SK-N-SH (cell line): ENCODE data around the gene ARHGAP40. TPM values are rescaled to one million over a fixed set of nuclear protein-coding genes. Genes with fewer than 3 reads are reported as not detected.

Experiments
- CTCF ChIA-PET: fragments of 300-600, 350-600 bp; formaldehyde crosslinking; extraction: SDS; loops from one replicate; lab custom pipeline; 2021; lab: Yijun Ruan, JAX
- POLR2A ChIA-PET: fragments of 350-600 bp; sonication (Branson Sonifier 250); formaldehyde crosslinking; extraction: SDS; loops from one replicate; lab custom pipeline; 2020; ENCODE audit warnings: antibody characterized with exemption, inconsistent platforms; lab: Yijun Ruan, JAX
- DNase-seq: peaks from one replicate; pipeline ENCODE4 v3.0.0; 2012
- H2AFZ ChIP-seq: fragments of 200-600 bp; sonication (generic); 2 replicates; pipeline ENCODE4 v1.8.1; 2016; ENCODE audit warnings: antibody characterized with exemption, mild to moderate bottlenecking, low read depth
- H3F3A ChIP-seq: fragments of 200-600 bp; sonication (generic); replicated peaks from 2 replicates; pipeline ENCODE3; 2016; ENCODE audit warnings: antibody characterized with exemption, mild to moderate bottlenecking; ENCODE audit not compliant: insufficient read depth
- H3K27ac ChIP-seq, 2 experiments: fragments of 200-500 bp in 1 of 2; fragments of 200-600 bp in 1 of 2; sonication (Bioruptor generic) in 1 of 2; sonication (generic), shearing (Covaris generic) in 1 of 2; 2 replicates each; pipeline versions ENCODE4 v1.5.1 to v1.6.1; 2014 to 2016; ENCODE audit warnings: low read depth in 2 of 2, inconsistent platforms in 1 of 2, low read length in 1 of 2, mild to moderate bottlenecking in 1 of 2, mixed read lengths in 1 of 2
- H3K27me3 ChIP-seq: fragments of 200-600 bp; sonication (generic), shearing (Covaris generic); 2 replicates; pipeline ENCODE4 v1.6.1; 2016; ENCODE audit warnings: mixed run types; ENCODE audit not compliant: insufficient read depth
- H3K36me3 ChIP-seq, 2 experiments: fragments of 200-500 bp in 1 of 2; fragments of 200-600 bp in 1 of 2; sonication (Bioruptor generic) in 1 of 2; sonication (generic) in 1 of 2; replicated peaks in 1 of 2; 2 replicates each; pipeline versions ENCODE3 to v1.5.1; 2014 to 2016; ENCODE audit warnings: low read length in 1 of 2, mild to moderate bottlenecking in 1 of 2; ENCODE audit not compliant: insufficient read depth in 2 of 2, control insufficient read depth in 1 of 2
- H3K4me1 ChIP-seq, 2 experiments: fragments of 200-500 bp in 1 of 2; fragments of 200-600 bp in 1 of 2; sonication (Bioruptor generic) in 1 of 2; sonication (generic), shearing (Covaris generic) in 1 of 2; 2 replicates each; pipeline versions ENCODE4 v1.5.1 to v1.6.1; 2014 to 2016; ENCODE audit warnings: low read depth in 1 of 2, low read length in 1 of 2, mixed run types in 1 of 2; ENCODE audit not compliant: insufficient read depth in 2 of 2, control insufficient read depth in 1 of 2
- H3K4me2 ChIP-seq: fragments of 200-600 bp; sonication (generic), shearing (Covaris generic); 2 replicates; pipeline ENCODE4 v1.6.1; 2017; ENCODE audit warnings: mixed run types
- H3K4me3 ChIP-seq, 2 experiments: fragments of 200-500 bp in 1 of 2; fragments of 200-600 bp in 1 of 2; sonication (Bioruptor generic) in 1 of 2; sonication (generic), shearing (Covaris generic) in 1 of 2; 2 replicates each; pipeline versions ENCODE4 v1.5.1 to v1.8.1; 2014 to 2016; ENCODE audit warnings: low read depth in 2 of 2, inconsistent platforms in 1 of 2, low read length in 1 of 2, mild to moderate bottlenecking in 1 of 2, mixed read lengths in 1 of 2, moderate library complexity in 1 of 2
- H3K79me2 ChIP-seq: fragments of 200-600 bp; sonication (generic); 2 replicates; pipeline ENCODE4 v1.8.1; 2017; ENCODE audit warnings: mild to moderate bottlenecking; ENCODE audit not compliant: insufficient read depth
- H3K9ac ChIP-seq: fragments of 200-600 bp; sonication (generic); 2 replicates; pipeline ENCODE4 v1.6.1; 2017; ENCODE audit warnings: mixed run types
- H3K9me2 ChIP-seq: fragments of 200-600 bp; sonication (generic); 2 replicates; pipeline ENCODE4 v1.6.1; 2017; ENCODE audit warnings: mixed run types
- H3K9me3 ChIP-seq: fragments of 200-600 bp; sonication (generic); 2 replicates; pipeline ENCODE4 v1.6.1; 2017; ENCODE audit warnings: mixed run types, mild to moderate bottlenecking, moderate library complexity
- H4K20me1 ChIP-seq: fragments of 200-600 bp; sonication (generic); 2 replicates; pipeline ENCODE4 v1.6.1; 2017; ENCODE audit warnings: mild to moderate bottlenecking, mixed run types; ENCODE audit not compliant: insufficient read depth
- ELF1 ChIP-seq: IDR thresholded peaks from 2 replicates; pipeline ENCODE4 v1.4.0; 2012
- EP300 ChIP-seq, 2 experiments: IDR thresholded peaks; 2 replicates each; pipeline versions ENCODE4 v1.4.0 to v1.6.1; 2012; ENCODE audit warnings: borderline replicate concordance in 1 of 2, low read depth in 1 of 2, low read length in 1 of 2
- FOSL2 ChIP-seq: IDR thresholded peaks from 2 replicates; pipeline ENCODE4 v1.4.0; 2012; ENCODE audit warnings: low read depth, mild to moderate bottlenecking, moderate library complexity, borderline replicate concordance
- FOXM1 ChIP-seq: IDR thresholded peaks from 2 replicates; pipeline ENCODE4 v1.4.0; 2012; ENCODE audit warnings: low read depth, mild to moderate bottlenecking
- GATA2 ChIP-seq: sonication (generic); formaldehyde crosslinking; IDR thresholded peaks from 2 replicates; pipeline ENCODE4 v1.5.0; 2020; ENCODE audit warnings: mild to moderate bottlenecking, missing genetic modification reagents
- JUND ChIP-seq: IDR thresholded peaks from 2 replicates; pipeline ENCODE4 v1.4.0; 2012
- RAD21 ChIP-seq: IDR thresholded peaks from 2 replicates; pipeline ENCODE4 v1.6.1; 2012; ENCODE audit warnings: mild to moderate bottlenecking, low read length
- RCOR1 ChIP-seq: fragments of 150-350 bp; IDR thresholded peaks from 2 replicates; pipeline ENCODE4 v1.6.1; 2017; ENCODE audit warnings: antibody characterized with exemption, low read length
- RXRA ChIP-seq: IDR thresholded peaks from 2 replicates; pipeline ENCODE4 v1.4.0; 2012; ENCODE audit warnings: low read depth, mild to moderate bottlenecking, borderline replicate concordance
- TCF12 ChIP-seq: IDR thresholded peaks from 2 replicates; pipeline ENCODE4 v1.4.0; 2012
- TEAD4 ChIP-seq: IDR thresholded peaks from 2 replicates; pipeline ENCODE4 v1.4.0; 2012; ENCODE audit warnings: mild to moderate bottlenecking, borderline replicate concordance; ENCODE audit not compliant: insufficient read depth
- YY1 ChIP-seq: IDR thresholded peaks from 2 replicates; pipeline ENCODE4 v1.4.0; 2012; ENCODE audit warnings: low read depth, mild to moderate bottlenecking
- WGBS: methylation state at CpG from one replicate; pipeline ENCODE4 v1.1.6; 2017; ENCODE audit warnings: low lambda C conversion rate; 5-methylcytosine and 5-hydroxymethylcytosine counted together
- polyA plus RNA-seq, 3 experiments: library from polyadenylated mRNA; depleted of rRNA; stranded (reverse); fragments of >200 nt; gene quantifications; 2 replicates each; pipeline ENCODE4 v1.2.3, GENCODE V29; 2012
- TF ChIP-seq, protein P1 (sequence below): fragments of 150-350 bp; IDR thresholded peaks from 2 replicates; pipeline ENCODE4 v1.6.1; 2017; ENCODE audit warnings: antibody characterized with exemption, low read length, low read depth, borderline replicate concordance
- TF ChIP-seq, protein P2 (sequence below): IDR thresholded peaks from 2 replicates; pipeline ENCODE4 v1.4.0; 2012; ENCODE audit warnings: low read depth, borderline replicate concordance
- TF ChIP-seq, protein P3 (sequence below): IDR thresholded peaks from 2 replicates; pipeline ENCODE4 v1.4.0; 2012; ENCODE audit warnings: low read depth, borderline replicate concordance
- TF ChIP-seq, protein P4 (sequence below): IDR thresholded peaks from 2 replicates; pipeline ENCODE4 v1.4.0; 2012; ENCODE audit warnings: low read depth
- TF ChIP-seq, protein P5 (sequence below): IDR thresholded peaks from 2 replicates; pipeline ENCODE4 v1.6.1; 2012; ENCODE audit warnings: mild to moderate bottlenecking, low read depth, low read length, moderate library complexity

The ARHGAP40 gene
- polyA plus RNA-seq, 1 of the 3 experiments (the other 2 are of a cell fraction), result 0.02 TPM

DNA sequence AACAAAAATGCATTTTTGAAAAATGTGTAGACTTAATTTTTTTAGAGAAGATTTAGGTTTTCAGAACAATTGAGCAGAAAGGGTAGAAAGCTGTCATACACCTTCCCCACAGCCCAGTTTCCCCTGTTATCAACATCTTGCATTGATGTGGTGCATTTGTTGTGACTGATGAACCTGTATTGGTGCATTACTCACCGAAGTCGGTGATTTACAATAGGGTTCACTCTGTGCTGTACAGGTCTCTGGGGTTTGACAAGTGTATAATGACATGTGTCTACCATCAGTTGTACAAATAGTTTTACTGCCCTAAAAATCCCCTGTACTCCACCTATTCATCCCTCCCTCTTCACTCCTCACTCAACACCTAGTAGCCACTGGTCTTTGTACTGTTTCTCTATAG, 44.4 kb upstream of the ARHGAP40 start (continued):
- TF ChIP-seq TEAD4 (no peak), EP300 (IDR thresholded peaks at IDR 0.05; ENCODE audit: borderline replicate concordance in 1 of 2, low read depth in 1 of 2, low read length in 1 of 2) (no peak), RAD21 (no peak), FOSL2 (no peak), ELF1 (no peak), JUND (no peak), RXRA (no peak)
- TF ChIP-seq, protein P1, sequence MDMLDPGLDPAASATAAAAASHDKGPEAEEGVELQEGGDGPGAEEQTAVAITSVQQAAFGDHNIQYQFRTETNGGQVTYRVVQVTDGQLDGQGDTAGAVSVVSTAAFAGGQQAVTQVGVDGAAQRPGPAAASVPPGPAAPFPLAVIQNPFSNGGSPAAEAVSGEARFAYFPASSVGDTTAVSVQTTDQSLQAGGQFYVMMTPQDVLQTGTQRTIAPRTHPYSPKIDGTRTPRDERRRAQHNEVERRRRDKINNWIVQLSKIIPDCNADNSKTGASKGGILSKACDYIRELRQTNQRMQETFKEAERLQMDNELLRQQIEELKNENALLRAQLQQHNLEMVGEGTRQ, result no peak
- TF ChIP-seq, protein P2, sequence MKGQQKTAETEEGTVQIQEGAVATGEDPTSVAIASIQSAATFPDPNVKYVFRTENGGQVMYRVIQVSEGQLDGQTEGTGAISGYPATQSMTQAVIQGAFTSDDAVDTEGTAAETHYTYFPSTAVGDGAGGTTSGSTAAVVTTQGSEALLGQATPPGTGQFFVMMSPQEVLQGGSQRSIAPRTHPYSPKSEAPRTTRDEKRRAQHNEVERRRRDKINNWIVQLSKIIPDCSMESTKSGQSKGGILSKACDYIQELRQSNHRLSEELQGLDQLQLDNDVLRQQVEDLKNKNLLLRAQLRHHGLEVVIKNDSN, result no peak
- TF ChIP-seq, protein P3, sequence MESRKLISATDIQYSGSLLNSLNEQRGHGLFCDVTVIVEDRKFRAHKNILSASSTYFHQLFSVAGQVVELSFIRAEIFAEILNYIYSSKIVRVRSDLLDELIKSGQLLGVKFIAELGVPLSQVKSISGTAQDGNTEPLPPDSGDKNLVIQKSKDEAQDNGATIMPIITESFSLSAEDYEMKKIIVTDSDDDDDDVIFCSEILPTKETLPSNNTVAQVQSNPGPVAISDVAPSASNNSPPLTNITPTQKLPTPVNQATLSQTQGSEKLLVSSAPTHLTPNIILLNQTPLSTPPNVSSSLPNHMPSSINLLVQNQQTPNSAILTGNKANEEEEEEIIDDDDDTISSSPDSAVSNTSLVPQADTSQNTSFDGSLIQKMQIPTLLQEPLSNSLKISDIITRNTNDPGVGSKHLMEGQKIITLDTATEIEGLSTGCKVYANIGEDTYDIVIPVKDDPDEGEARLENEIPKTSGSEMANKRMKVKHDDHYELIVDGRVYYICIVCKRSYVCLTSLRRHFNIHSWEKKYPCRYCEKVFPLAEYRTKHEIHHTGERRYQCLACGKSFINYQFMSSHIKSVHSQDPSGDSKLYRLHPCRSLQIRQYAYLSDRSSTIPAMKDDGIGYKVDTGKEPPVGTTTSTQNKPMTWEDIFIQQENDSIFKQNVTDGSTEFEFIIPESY, result no peak
- TF ChIP-seq, protein P4, sequence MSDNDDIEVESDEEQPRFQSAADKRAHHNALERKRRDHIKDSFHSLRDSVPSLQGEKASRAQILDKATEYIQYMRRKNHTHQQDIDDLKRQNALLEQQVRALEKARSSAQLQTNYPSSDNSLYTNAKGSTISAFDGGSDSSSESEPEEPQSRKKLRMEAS, result no peak

DNA sequence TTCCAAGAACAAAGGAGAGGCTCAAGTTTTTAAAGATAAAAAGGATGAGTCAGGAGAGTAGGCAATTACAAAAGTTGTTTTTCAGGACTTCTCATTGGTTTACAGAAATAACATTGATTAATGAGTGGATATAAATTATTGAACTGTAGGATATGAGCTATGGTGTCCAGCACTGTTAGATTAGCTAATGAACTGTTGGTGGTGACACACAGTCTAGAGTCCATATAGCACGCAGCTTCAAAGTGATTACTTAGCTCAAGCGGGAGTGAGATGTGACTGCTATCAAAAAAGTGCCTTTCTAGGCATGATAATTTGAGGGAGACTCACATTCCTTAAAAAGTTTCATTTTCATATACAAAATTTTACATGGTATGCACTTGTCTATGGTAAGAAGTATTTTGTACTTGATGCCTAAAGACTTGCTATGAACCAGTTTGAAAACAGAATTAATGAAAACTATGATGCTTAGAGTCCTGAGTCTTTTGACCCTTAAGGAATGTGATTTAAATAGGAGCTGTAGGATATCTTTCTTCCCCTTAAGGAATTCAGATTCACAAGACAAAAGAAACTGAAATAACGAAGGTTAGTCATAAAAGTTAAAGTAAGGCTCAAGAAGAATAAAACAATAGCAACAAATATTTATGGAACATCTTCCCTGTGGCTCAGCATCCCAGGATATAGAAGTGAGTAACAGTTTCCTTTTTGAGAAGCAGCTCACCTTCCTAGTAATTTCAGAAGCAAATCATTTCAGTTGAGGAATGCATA, 42.8 kb upstream of the ARHGAP40 start:
- ChIA-PET CTCF (interaction anchor here (0.9 kb wide), 1 partner anchor 10 kb away, joined by 3 read pairs; no protein-coding TSS in a partner anchor), POLR2A (no interaction called here)
- Histone ChIP-seq H3K4me3 (no peak overlapping the region), H3K36me3 (peaks cover 79 to 82% of the 10 kb centered on the region in 2 experiments), H3K9me3 (no peaks in the 10 kb centered on the region), H3K27me3 (no peaks in the 10 kb centered on the region), H3K4me1 (0 out of 4 replicates have a peak, but pooled peaks cover 0 to 4% of the 10 kb centered on the region in 2 experiments), H3K9ac (no peak overlapping the region), H3F3A (no peaks in the 10 kb centered on the region), H3K4me2 (no peak overlapping the region), H3K27ac (no peak overlapping the region; a peak in 1 of 4 replicates), H3K9me2 (no peaks in the 10 kb centered on the region), H4K20me1 (no peaks in the 10 kb centered on the region), H3K79me2 (0 out of 2 replicates have a peak, but pooled peaks cover 5% of the 10 kb centered on the region), H2AFZ (no peak overlapping the region)
- WGBS, result 96% methylated on average over 3 of the region's 3 CpGs
- no peak for DNase-seq
- TF ChIP-seq TCF12 (no peak), GATA2 (CRISPR knock-in tag) (no peak), FOXM1 (no peak), RXRA (no peak), RCOR1 (no peak), YY1 (no peak), RAD21 (no peak), ELF1 (no peak)
- TF ChIP-seq, protein P5, sequence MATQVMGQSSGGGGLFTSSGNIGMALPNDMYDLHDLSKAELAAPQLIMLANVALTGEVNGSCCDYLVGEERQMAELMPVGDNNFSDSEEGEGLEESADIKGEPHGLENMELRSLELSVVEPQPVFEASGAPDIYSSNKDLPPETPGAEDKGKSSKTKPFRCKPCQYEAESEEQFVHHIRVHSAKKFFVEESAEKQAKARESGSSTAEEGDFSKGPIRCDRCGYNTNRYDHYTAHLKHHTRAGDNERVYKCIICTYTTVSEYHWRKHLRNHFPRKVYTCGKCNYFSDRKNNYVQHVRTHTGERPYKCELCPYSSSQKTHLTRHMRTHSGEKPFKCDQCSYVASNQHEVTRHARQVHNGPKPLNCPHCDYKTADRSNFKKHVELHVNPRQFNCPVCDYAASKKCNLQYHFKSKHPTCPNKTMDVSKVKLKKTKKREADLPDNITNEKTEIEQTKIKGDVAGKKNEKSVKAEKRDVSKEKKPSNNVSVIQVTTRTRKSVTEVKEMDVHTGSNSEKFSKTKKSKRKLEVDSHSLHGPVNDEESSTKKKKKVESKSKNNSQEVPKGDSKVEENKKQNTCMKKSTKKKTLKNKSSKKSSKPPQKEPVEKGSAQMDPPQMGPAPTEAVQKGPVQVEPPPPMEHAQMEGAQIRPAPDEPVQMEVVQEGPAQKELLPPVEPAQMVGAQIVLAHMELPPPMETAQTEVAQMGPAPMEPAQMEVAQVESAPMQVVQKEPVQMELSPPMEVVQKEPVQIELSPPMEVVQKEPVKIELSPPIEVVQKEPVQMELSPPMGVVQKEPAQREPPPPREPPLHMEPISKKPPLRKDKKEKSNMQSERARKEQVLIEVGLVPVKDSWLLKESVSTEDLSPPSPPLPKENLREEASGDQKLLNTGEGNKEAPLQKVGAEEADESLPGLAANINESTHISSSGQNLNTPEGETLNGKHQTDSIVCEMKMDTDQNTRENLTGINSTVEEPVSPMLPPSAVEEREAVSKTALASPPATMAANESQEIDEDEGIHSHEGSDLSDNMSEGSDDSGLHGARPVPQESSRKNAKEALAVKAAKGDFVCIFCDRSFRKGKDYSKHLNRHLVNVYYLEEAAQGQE, result no peak
- TF ChIP-seq, protein P2, result no peak
- TF ChIP-seq, protein P3, result no peak
- TF ChIP-seq, protein P1, result no peak
